GM12878 (cell line): Measurements from ENCODE around the gene S100A10. TPM values are rescaled to one million over a fixed set of nuclear protein-coding genes. Genes with fewer than 3 reads are reported as not detected.

Experiments used
- ATAC-seq: fragments of 200-7000 bp; cut with Tn5 transposase; 3 replicates; pipeline ENCODE4 v1.9.1; 2020; ENCODE audit warnings: mild to moderate bottlenecking, moderate library complexity
- BruUV-seq: library from RNA; stranded (reverse); fragments of 400-500 nt; replicated peaks from 2 replicates; lab custom pipeline; 2021; lab: Mats Ljungman, UMichigan
- CTCF ChIA-PET: fragments of 300-600 bp; sonication (Branson Sonifier 250); formaldehyde crosslinking; extraction: SDS; loops from one replicate; lab custom pipeline; 2021; ENCODE audit warnings: inconsistent platforms; lab: Yijun Ruan, JAX
- POLR2A ChIA-PET: fragments of 350-600 bp; formaldehyde crosslinking; extraction: SDS; loops from one replicate; lab custom pipeline; 2021; ENCODE audit warnings: inconsistent platforms; lab: Charles Lee
- RAD21 ChIA-PET: fragments of 300-600 bp; sonication (Branson Sonifier 250); formaldehyde crosslinking; loops from one replicate; lab custom pipeline; 2023; ENCODE audit warnings: antibody characterized with exemption; ENCODE audit not compliant: unreplicated experiment; lab: Charles Lee
- SMC1A ChIA-PET: fragments of 300-600 bp; sonication (Branson Sonifier 250); formaldehyde crosslinking; loops from one replicate; lab custom pipeline; 2023; ENCODE audit not compliant: unreplicated experiment, uncharacterized antibody; lab: Charles Lee
- DNase-seq: peaks from one replicate; pipeline ENCODE4 v3.0.0-alpha.2; 2011; ENCODE audit warnings: low read depth, low spot score
- FAIRE-seq: peaks from 3 replicates; lab custom pipeline; 2011; peaks lifted over from hg19 to GRCh38; lab: Jason Lieb, UNC
- H2AFZ ChIP-seq: 2 replicates; pipeline ENCODE4 v1.6.0; 2011; ENCODE audit warnings: low read depth, low read length, control low read depth; ENCODE audit not compliant: control insufficient read depth
- H3K27ac ChIP-seq: 2 replicates; pipeline ENCODE4 v1.5.1; 2011; ENCODE audit warnings: control low read depth; ENCODE audit not compliant: control insufficient read depth, insufficient read depth
- H3K27me3 ChIP-seq, 2 experiments: replicated peaks in 1 of 2; 2 replicates each; pipeline versions ENCODE4 v1.6.0 to v1.6.1; 2011; ENCODE audit warnings: low read length in 1 of 2; ENCODE audit not compliant: control insufficient read depth in 2 of 2, insufficient read depth in 2 of 2
- H3K36me3 ChIP-seq, 2 experiments: 2 replicates each; pipeline ENCODE4 v1.5.1; 2011; ENCODE audit warnings: low read length in 1 of 2; ENCODE audit not compliant: control insufficient read depth in 2 of 2, insufficient read depth in 2 of 2
- H3K4me1 ChIP-seq: 2 replicates; pipeline ENCODE4 v1.6.1; 2011; ENCODE audit warnings: mild to moderate bottlenecking, low read length, moderate library complexity, mixed read lengths; ENCODE audit not compliant: control insufficient read depth, insufficient read depth
- H3K4me2 ChIP-seq: 2 replicates; pipeline ENCODE4 v1.6.0; 2011; ENCODE audit warnings: control low read depth; ENCODE audit not compliant: control insufficient read depth, insufficient read depth
- H3K4me3 ChIP-seq: fragments of 200-600 bp; sonication (generic); 2 replicates; pipeline ENCODE4 v1.5.1; 2016
- H3K79me2 ChIP-seq: 2 replicates; pipeline ENCODE4 v1.6.0; 2011; ENCODE audit warnings: low read length; ENCODE audit not compliant: control insufficient read depth, insufficient read depth
- H3K9ac ChIP-seq: 2 replicates; pipeline ENCODE4 v1.8.0; 2011; ENCODE audit warnings: low read length, control low read depth, mixed read lengths; ENCODE audit not compliant: control insufficient read depth, insufficient read depth
- H3K9me3 ChIP-seq: replicated peaks from 3 replicates; pipeline ENCODE4 v1.5.1; 2011; ENCODE audit warnings: mild to moderate bottlenecking, low read length; ENCODE audit not compliant: control insufficient read depth, insufficient read depth
- H4K20me1 ChIP-seq: 2 replicates; pipeline ENCODE4 v1.6.0; 2011; ENCODE audit not compliant: control insufficient read depth, insufficient read depth
- CHD2 ChIP-seq: IDR thresholded peaks from 2 replicates; pipeline ENCODE4 v1.6.1; 2011; ENCODE audit warnings: low read depth, low read length, improper control_type of control experiment, borderline replicate concordance
- IKZF2 ChIP-seq, 2 experiments: fragments of 450-650 bp; IDR thresholded peaks; 2 replicates each; pipeline ENCODE4 v1.6.1; 2017; ENCODE audit warnings: mild to moderate bottlenecking in 2 of 2, moderate library complexity in 2 of 2
- MXI1 ChIP-seq: fragments of 150-350 bp; IDR thresholded peaks from 2 replicates; pipeline ENCODE4 v1.6.1; 2011; ENCODE audit warnings: low read depth, mild to moderate bottlenecking, inconsistent platforms, low read length, improper control_type of control experiment
- RCOR1 ChIP-seq: conservative IDR thresholded peaks from 2 replicates; pipeline ENCODE4 v1.6.1; 2012; ENCODE audit warnings: low read depth, low read length, improper control_type of control experiment
- SMC3 ChIP-seq: IDR thresholded peaks from 2 replicates; pipeline ENCODE4 v1.6.1; 2011; ENCODE audit warnings: low read length, improper control_type of control experiment, borderline replicate concordance
- SPI1 ChIP-seq: IDR thresholded peaks from 2 replicates; pipeline ENCODE4 v1.6.1; 2011; ENCODE audit warnings: low read depth, mild to moderate bottlenecking, low read length, moderate library complexity, borderline replicate concordance; ENCODE audit not compliant: insufficient read depth
- SUPT20H ChIP-seq: IDR thresholded peaks from 2 replicates; pipeline ENCODE4 v1.6.1; 2011; ENCODE audit warnings: low read depth, mild to moderate bottlenecking, low read length, moderate library complexity, borderline replicate concordance; ENCODE audit not compliant: control insufficient read depth
- SUZ12 ChIP-seq: fragments of 200-600 bp; sonication (generic); IDR thresholded peaks from one replicate; pipeline ENCODE4 v1.6.1; 2018; ENCODE audit warnings: antibody characterized with exemption, mild to moderate bottlenecking; ENCODE audit not compliant: unreplicated experiment
- in situ Hi-C: fragments of 300-500 bp; cut with MboI; formaldehyde crosslinking; loops from 9 replicates; pipeline ENCODE4 v1.14.3; 2018; ENCODE audit warnings: mixed read lengths
- intact Hi-C: fragments of 100-400 bp; cut with micrococcal nuclease; formaldehyde crosslinking; loops from one replicate; pipeline ENCODE4 v1.14.2; 2022; ENCODE audit not compliant: unreplicated experiment
- polyA plus RNA-seq, 11 experiments: library from polyadenylated mRNA; depleted of rRNA in 4 of 11; unstranded in 6 of 11; stranded (reverse) in 5 of 11; fragments of >200 nt; fragmentation: Nextera tagmentation in 4 of 11; fragmentation: Illumina TruSeq in 1 of 11; extraction: Ambion mirVana in 4 of 11; extraction: Trizol in 1 of 11; gene quantifications; 1 replicate in 1 of 11; 2 replicates in 10 of 11; pipeline versions ENCODE4 v1.2.1 to v1.2.3, GENCODE V29; 2011 to 2016; ENCODE audit warnings: inconsistent platforms in 2 of 11, missing spikeins in 2 of 11, low read depth in 1 of 11
- total RNA-seq, 4 experiments: library from RNA; depleted of rRNA in 3 of 4; stranded (reverse); fragments of >200 nt in 3 of 4; fragmentation: Illumina TruSeq in 1 of 4; extraction: Trizol in 1 of 4; gene quantifications; 2 replicates each; pipeline versions ENCODE4 v1.2.1 to v1.2.3, GENCODE V29; 2013 to 2021
- TF ChIP-seq, protein P1 (sequence below): fragments of 150-350 bp; IDR thresholded peaks from 2 replicates; pipeline ENCODE4 v1.6.1; 2016; ENCODE audit warnings: low read depth, low read length
- TF ChIP-seq, protein P2 (sequence below): IDR thresholded peaks from 2 replicates; pipeline ENCODE4 v1.6.1; 2012; ENCODE audit warnings: low read depth, low read length, improper control_type of control experiment
- TF ChIP-seq, protein P3 (sequence below): IDR thresholded peaks from 2 replicates; pipeline ENCODE4 v1.6.1; 2011; ENCODE audit warnings: mild to moderate bottlenecking, low read depth, low read length, moderate library complexity; ENCODE audit not compliant: insufficient replicate concordance
- TF ChIP-seq, protein P4 (sequence below): fragments of 150-350 bp; IDR thresholded peaks from 2 replicates; pipeline ENCODE4 v1.6.1; 2014; ENCODE audit warnings: mild to moderate bottlenecking, low read depth, low read length

S100A10 gene
- total and polyA plus RNA-seq, 10 of the 15 experiments (the other 5 are each of a cell fraction or from before 2014, with no cell fraction given): 0.18 to 2.8 (median 0.61) TPM; not detected in 2

DNA sequence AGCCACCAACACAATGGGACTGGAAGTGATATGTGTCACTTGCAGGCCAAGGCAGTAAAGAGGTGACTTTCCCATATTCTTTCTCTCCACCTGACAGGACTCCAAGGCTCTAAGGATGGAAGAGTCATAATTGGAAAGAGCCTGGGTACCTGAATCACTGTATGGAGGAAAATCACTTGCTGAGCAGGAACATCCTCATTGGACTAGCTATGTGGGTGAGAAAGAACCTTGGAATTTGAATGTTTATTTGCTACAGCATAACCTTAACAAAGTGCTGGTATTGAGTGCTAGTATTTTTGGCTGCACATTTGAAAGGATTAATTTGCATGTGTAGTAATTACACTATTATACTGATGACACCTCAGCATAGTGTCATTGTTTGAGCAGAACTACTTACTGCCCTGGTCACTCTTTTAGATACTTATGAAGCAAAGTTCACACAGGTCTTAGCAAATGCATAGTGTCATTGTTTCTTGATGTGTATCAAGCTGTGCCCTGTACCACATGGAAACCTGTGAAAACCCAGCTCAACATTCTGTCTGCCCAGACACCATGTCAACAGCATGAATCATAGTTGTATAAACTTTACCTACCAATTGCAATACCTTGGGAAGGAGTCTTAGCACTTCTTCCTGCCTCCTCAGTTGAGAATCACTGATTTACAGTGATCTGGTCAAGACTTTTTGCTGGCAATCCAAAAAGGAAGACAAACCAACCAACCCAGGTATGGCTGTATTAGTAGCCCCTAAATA is 5.1 kb upstream of the S100A10 start:
- intact Hi-C loops: no loop called here
- Histone ChIP-seq H3K9me3 (no peaks in the 10 kb centered on the region), H3K36me3 (no peaks in the 10 kb centered on the region), H3K9ac (no peak overlapping the region), H4K20me1 (no peaks in the 10 kb centered on the region), H3K4me1 (peaks cover 4% of the 10 kb centered on the region; the same call in 1 of the 2 replicates), H3K4me3 (no peak overlapping the region), H3K4me2 (no peak overlapping the region), H2AFZ (no peak overlapping the region), H3K27me3 (peaks cover 2 to 14% of the 10 kb centered on the region in 2 experiments), H3K27ac (no peak overlapping the region), H3K79me2 (no peaks in the 10 kb centered on the region)
- ChIA-PET POLR2A (no interaction called here), SMC1A (interaction anchor here (0.6 to 8.3 kb wide), 5 partner anchors 15 to 158 kb away, joined by 3 to 70 read pairs (median 5); no protein-coding TSS in a partner anchor), CTCF (interaction anchor here (1.2 to 8.1 kb wide), 10 partner anchors 11 to 117 kb away, joined by 3 to 122 read pairs (median 19); partner anchors contain the start of gene THEM4), RAD21 (interaction anchor here (1.3 kb wide), 2 partner anchors 63 to 90 kb away, joined by 5 read pairs; partner anchors contain the start of gene THEM4)
- no TSS peak for BruUV-seq
- DNase-seq (no peak), FAIRE-seq (no peak), ATAC-seq (no peak)
- in situ Hi-C loops: loop anchor here (5.0 kb wide), 2 partner anchors 66 to 111 kb away; no protein-coding TSS in a partner anchor
- TF ChIP-seq SPI1 (no peak), IKZF2 (IDR thresholded peaks at IDR 0.05) (no peak), RCOR1 (no peak), MXI1 (no peak), SUZ12 (no peak), SMC3 (no peak), SUPT20H (no peak), CHD2 (no peak)
- TF ChIP-seq, protein P1, sequence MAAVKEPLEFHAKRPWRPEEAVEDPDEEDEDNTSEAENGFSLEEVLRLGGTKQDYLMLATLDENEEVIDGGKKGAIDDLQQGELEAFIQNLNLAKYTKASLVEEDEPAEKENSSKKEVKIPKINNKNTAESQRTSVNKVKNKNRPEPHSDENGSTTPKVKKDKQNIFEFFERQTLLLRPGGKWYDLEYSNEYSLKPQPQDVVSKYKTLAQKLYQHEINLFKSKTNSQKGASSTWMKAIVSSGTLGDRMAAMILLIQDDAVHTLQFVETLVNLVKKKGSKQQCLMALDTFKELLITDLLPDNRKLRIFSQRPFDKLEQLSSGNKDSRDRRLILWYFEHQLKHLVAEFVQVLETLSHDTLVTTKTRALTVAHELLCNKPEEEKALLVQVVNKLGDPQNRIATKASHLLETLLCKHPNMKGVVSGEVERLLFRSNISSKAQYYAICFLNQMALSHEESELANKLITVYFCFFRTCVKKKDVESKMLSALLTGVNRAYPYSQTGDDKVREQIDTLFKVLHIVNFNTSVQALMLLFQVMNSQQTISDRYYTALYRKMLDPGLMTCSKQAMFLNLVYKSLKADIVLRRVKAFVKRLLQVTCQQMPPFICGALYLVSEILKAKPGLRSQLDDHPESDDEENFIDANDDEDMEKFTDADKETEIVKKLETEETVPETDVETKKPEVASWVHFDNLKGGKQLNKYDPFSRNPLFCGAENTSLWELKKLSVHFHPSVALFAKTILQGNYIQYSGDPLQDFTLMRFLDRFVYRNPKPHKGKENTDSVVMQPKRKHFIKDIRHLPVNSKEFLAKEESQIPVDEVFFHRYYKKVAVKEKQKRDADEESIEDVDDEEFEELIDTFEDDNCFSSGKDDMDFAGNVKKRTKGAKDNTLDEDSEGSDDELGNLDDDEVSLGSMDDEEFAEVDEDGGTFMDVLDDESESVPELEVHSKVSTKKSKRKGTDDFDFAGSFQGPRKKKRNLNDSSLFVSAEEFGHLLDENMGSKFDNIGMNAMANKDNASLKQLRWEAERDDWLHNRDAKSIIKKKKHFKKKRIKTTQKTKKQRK: no peak
- TF ChIP-seq, protein P2, sequence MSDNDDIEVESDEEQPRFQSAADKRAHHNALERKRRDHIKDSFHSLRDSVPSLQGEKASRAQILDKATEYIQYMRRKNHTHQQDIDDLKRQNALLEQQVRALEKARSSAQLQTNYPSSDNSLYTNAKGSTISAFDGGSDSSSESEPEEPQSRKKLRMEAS: no peak
- TF ChIP-seq, protein P3, sequence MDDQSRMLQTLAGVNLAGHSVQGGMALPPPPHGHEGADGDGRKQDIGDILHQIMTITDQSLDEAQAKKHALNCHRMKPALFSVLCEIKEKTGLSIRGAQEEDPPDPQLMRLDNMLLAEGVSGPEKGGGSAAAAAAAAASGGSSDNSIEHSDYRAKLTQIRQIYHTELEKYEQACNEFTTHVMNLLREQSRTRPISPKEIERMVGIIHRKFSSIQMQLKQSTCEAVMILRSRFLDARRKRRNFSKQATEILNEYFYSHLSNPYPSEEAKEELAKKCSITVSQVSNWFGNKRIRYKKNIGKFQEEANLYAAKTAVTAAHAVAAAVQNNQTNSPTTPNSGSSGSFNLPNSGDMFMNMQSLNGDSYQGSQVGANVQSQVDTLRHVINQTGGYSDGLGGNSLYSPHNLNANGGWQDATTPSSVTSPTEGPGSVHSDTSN: no peak
- TF ChIP-seq, protein P4, sequence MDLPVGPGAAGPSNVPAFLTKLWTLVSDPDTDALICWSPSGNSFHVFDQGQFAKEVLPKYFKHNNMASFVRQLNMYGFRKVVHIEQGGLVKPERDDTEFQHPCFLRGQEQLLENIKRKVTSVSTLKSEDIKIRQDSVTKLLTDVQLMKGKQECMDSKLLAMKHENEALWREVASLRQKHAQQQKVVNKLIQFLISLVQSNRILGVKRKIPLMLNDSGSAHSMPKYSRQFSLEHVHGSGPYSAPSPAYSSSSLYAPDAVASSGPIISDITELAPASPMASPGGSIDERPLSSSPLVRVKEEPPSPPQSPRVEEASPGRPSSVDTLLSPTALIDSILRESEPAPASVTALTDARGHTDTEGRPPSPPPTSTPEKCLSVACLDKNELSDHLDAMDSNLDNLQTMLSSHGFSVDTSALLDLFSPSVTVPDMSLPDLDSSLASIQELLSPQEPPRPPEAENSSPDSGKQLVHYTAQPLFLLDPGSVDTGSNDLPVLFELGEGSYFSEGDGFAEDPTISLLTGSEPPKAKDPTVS: no peak
